DMS79 (cell line): ENCODE data around the gene GNAI3.

Source experiments
- DNase-seq: peaks from one replicate; lab custom pipeline; 2025; lab: John Stamatoyannopoulos, UW

Gene GNAI3

DNA sequence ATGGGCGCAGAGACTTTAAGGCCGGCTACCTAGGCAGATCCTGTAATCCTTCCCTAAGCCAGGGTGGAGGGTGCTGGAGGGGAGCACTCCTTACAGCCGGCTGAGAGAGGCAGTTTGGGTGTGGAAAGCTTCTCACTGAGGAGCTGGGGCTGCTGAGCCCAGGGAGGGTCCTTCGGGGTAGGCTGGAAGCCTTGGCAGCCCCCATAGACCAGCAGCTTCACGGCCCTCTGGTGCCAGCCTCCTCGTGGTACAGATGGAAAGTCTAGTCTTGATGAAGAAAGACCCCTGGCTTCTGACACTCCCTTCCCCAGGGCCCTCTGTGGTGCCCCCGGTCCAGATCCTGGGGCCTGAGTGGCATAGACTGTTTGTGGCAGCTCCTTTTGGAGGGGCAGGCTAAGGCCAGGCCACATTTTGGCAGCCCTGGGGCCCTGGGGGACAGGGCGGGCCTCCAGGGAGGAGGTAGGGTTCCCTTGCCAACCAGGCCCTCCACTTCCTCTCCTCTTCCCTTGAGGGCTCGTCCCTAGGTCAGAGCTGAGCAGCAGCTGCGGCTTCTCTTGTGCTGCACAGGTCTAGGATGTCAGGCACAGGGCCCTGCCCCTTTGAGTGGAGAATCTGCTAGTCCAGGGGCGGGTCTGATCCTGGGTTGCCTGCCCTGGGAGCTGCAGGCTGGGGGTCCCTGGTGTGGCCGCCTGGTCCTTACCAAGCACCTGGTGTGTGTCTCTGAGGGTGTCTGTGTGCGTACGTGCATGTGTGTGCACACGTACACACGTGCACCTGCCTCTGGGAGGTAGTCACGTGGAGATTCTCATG is 76.0 kb downstream of the GNAI3 start:
- peak; percentile 73 for DNase-seq

DNA sequence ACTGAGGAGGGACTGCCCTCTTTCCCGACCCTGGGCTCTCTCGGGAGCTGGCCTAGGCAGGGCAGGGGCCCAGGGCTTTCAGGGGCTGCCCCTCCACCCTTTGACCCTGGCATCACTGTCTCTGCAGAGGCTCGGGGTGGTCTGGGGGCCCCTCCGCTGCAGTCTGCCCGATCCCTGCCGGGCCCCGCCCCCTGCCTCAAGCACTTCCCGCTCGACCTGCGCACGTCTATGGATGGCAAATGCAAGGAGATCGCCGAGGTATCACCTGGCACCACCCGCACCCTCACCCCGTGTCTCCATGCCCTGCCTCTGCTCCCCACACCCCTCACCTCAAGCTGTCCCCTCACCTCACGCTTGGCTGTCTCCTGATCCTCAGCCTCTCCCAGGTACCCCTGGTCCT is 76.8 kb downstream of the GNAI3 start:
- peak; percentile 47 for DNase-seq

- DNase-seq: peak; percentile 47
Observed at GRCh38 chr1:109625601-109626560, 77.5 kb downstream of the GNAI3 start.

GRCh38 chr1:109626682-109627408 is 78.4 kb downstream of the GNAI3 start:
- no peak for DNase-seq

DNA sequence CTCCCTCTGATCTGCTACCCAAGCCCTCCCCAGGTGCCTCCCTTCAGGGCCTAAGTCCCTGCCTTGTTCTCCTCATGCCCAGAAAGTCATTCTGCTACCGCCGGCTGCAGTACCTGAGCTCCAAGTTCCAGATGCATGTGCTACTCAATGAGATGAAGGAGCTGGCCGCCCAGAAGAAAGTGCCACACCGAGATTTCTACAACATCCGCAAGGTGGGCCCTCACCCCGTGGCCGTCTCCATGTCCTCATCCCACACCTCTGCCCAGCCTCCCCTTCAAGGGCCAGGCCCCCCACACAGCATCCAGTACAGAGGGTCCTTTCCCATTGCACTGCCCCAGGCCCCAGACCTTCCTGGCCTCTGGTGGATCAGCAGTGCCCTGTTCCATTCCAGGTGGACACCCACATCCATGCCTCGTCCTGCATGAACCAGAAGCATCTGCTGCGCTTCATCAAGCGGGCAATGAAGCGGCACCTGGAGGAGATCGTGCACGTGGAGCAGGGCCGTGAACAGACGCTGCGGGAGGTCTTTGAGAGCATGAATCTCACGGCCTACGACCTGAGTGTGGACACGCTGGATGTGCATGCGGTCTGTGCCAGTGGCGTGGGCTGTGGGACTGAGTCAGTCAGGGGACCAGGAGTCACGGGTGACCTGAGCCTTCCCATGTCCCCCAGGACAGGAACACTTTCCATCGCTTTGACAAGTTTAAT is 79.4 kb downstream of the GNAI3 start:
- no peak for DNase-seq

- no peak for DNase-seq
Observed at GRCh38 chr1:109628540-109629321, 80.3 kb downstream of the GNAI3 start.

DNA sequence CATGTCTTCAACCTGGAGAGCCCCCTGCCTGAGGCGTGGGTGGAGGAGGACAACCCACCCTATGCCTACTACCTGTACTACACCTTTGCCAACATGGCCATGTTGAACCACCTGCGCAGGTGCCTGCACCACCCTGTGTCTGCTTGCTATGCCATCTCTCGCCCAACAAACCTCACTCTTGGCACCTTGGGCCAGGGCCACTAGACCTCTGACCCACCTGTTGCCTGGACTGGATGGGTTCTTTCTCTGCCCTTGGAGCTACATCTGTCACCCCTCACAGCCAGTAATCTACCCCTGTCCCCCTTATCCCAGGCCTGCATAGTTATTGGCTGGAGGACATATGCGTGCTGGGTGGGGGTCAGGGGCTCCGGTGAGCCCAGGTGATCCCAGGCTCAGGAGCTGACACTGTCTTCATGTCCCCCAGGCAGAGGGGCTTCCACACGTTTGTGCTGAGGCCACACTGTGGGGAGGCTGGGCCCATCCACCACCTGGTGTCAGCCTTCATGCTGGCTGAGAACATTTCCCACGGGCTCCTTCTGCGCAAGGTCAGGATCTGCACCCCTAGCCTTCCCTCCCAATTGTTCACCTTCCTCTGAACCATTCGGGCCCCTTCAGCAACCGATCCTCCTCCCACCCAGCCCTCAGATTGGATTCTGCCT is 81.1 kb downstream of the GNAI3 start:
- DNase-seq: no peak

GRCh38 chr1:109630081-109630897 is 81.9 kb downstream of the GNAI3 start:
- no peak for DNase-seq

GRCh38 chr1:109630898-109631512 is 82.6 kb downstream of the GNAI3 start:
- DNase-seq: no peak

- no peak for DNase-seq
Observed at GRCh38 chr1:109631513-109632505, 83.4 kb downstream of the GNAI3 start.

DNA sequence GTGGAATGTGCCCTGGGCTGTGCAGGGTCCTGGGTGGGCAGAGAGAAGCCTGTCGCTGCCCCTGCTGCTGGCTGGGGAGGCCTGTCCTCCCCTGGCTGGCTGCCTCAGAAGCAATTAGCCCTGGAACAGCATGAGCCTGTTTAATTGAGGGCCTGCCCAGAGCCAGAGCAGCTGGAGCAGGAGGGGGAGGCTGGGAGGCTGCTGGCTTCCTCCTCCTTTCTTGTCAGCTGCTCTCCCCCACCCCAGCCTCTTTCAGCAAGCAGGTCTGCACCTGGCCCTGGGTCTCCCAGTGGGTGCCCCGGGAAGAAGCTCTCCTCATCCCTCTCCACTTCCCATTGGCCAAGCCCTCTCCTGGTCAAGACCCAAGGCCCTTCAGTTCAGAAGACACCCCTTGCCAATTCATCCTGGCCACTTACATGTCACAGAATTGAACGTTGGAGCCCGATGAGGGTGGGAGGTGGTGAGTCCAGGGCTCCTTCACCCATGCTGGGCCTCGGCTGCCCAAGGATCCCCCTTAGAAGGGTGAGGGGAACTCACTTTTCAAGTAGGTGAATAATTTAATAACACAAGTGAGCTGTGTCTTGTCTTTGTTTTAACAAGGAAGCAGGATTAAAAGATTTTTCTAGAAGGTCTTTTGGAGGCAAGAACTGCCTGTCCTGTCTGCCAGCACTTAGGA is 84.4 kb downstream of the GNAI3 start:
- DNase-seq: peak; percentile 88

GRCh38 chr1:109634292-109634691 is 85.9 kb downstream of the GNAI3 start:
- no peak for DNase-seq

DNA sequence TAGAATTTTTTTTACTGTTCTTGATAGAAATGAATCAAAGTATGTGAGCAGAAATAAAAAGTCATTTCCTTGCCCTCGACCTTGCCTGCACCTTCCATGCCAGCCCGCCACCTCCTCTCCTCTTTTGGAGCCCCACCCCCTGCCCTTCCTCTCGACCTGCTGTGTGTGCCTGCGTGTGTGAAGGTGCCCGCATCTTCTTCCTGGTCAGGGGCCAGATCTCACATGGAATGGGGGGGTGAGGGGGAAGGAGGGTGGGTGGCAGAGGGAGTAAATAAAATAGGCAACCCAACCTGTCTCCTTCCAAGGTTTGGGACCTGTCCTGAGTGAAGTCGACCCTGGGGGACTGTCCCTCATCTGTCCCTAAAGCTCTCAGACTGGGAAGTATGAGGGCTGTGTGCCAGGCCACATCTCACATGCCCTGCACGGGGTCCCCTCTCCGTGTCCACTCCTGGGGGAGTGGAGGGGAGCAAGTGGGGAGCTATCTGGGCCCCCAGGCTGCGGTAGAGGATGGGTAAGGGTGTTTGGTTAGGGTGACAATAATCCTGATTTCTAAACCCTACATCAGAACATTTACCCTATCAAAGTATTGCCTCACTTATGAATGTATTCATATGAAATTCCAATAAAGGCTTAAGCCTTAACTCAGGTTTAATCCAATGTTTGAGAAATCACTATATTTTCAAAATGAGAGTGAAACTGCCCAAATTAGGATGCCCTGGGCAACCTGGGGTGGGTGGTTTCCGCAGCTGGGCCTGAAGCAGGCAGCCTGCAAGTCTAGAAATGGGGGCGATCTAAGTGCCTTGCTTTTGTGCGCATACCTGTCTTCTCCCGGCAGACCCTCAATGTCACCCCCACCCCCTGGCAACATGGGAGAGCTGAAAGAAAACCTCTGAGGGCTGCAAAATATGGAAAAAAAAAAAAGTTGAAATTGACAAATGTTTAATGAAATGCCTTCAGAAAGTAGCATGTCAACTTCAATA is 86.6 kb downstream of the GNAI3 start:
- DNase-seq: no peak

- DNase-seq: no peak
Observed at GRCh38 chr1:109635862-109636200, 87.4 kb downstream of the GNAI3 start.

DNA sequence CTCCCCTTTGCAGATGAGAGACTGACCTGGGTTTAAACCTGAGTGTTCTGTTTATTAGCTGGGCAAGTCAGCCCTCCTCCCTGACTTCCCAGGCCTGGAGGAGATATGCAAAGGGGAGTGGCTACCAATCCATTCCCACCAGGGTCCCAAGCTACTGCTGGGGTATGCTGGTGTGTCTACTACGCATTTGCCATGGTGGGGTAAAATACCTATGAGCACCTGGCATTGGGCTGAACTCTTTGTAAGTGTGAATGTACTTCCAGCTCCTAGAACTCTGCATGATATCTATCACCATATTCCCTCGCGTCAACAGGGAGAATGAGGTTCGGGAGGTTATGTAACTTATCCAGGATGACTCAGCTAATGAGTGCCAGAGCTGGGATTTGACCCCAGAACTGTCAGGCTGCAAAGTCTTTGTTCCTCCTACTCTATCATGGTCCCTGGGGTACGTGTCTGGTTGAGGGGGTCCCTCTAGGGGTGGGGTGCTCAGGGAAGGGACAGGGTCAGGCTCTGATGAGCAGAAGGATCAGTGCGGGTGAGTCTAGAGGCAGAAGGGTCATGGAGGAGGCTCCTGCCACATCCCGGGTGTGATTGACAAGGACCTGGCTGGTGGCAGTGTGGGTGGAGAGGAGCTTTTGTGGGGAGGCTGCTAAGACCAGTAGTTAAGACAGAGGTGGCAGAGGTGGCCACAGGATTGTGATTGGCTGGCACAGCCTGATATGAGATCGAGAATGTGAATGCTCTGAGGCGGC is 88.0 kb downstream of the GNAI3 start:
- DNase-seq: no peak
